ENCODE data around the gene WNK3. TPM values are rescaled to one million over a fixed set of nuclear protein-coding genes. Genes with fewer than 3 reads are reported as not detected.

The WNK3 gene
- total RNA-seq, 1 donor from 2014 or later = 8.4 TPM

GRCh38 chrX:54301516-54301915 lies 56.3 kb downstream of the WNK3 start:
- Histone ChIP-seq H4K20me1 (ENCODE audit: insufficient read depth, low read length) (no peaks in the 10 kb centered on the region), H3K27ac (ENCODE audit: low read depth, low read length) (no peak overlapping the region), H3K9ac (ENCODE audit: low read length) (no peak overlapping the region), H2AFZ (ENCODE audit: low read depth, low read length) (no peak overlapping the region), H3K36me3 (ENCODE audit: insufficient read depth, low read length) (no peaks in the 10 kb centered on the region), H3K27me3 (ENCODE audit: insufficient read depth, low read length) (no peaks in the 10 kb centered on the region), H3K79me2 (ENCODE audit: insufficient read depth, low read length) (no peaks in the 10 kb centered on the region), H3K4me1 (ENCODE audit: insufficient read depth, low read length) (no peaks in the 10 kb centered on the region), H3K4me3 (ENCODE audit: insufficient read depth, low read depth, low read length) (no peak overlapping the region), H3K4me2 (ENCODE audit: low read length) (no peak overlapping the region), H3K9me3 (ENCODE audit: insufficient read depth, low read depth, low read length) (no peaks in the 10 kb centered on the region)
- H3K4me3 Mint-ChIP-seq (ENCODE audit: unreplicated experiment) = no peak overlapping the region
- no peaks in the 10 kb centered on the region for H3K9me3 Mint-ChIP-seq (ENCODE audit: unreplicated experiment)
- no peaks in the 10 kb centered on the region for H3K4me1 Mint-ChIP-seq (ENCODE audit: low read depth, unreplicated experiment)
- no peak for DNase-seq (ENCODE audit: low read depth)
- peak; percentile 70 for FAIRE-seq
- no peaks in the 10 kb centered on the region for H3K27me3 Mint-ChIP-seq (ENCODE audit: low read depth, unreplicated experiment)
- H3K27ac Mint-ChIP-seq (ENCODE audit: unreplicated experiment) = no peak overlapping the region
- no peaks in the 10 kb centered on the region for H3K36me3 Mint-ChIP-seq (ENCODE audit: low read depth, unreplicated experiment)
- TF ChIP-seq EZH2 (IDR thresholded peaks at IDR 0.05; ENCODE audit: insufficient read depth, low read length) = no peak
- no peak for TF ChIP-seq CTCF (IDR thresholded peaks at IDR 0.05; ENCODE audit: insufficient read depth, low read depth, low read length)

GRCh38 chrX:54294306-54294705 lies 63.5 kb downstream of the WNK3 start:
- no peak overlapping the region for H3K27ac Mint-ChIP-seq (ENCODE audit: unreplicated experiment)
- H3K36me3 Mint-ChIP-seq (ENCODE audit: low read depth, unreplicated experiment) = peaks cover 7% of the 10 kb centered on the region
- Histone ChIP-seq H3K79me2 (ENCODE audit: insufficient read depth, low read length) (no peaks in the 10 kb centered on the region), H3K9ac (ENCODE audit: low read length) (no peak overlapping the region), H3K27ac (ENCODE audit: low read depth, low read length) (no peak overlapping the region), H3K36me3 (ENCODE audit: insufficient read depth, low read length) (no peaks in the 10 kb centered on the region), H4K20me1 (ENCODE audit: insufficient read depth, low read length) (no peaks in the 10 kb centered on the region), H3K9me3 (ENCODE audit: insufficient read depth, low read depth, low read length) (no peaks in the 10 kb centered on the region), H2AFZ (ENCODE audit: low read depth, low read length) (no peak overlapping the region), H3K27me3 (ENCODE audit: insufficient read depth, low read length) (no peaks in the 10 kb centered on the region), H3K4me1 (ENCODE audit: insufficient read depth, low read length) (no peaks in the 10 kb centered on the region), H3K4me2 (ENCODE audit: low read length) (no peak overlapping the region), H3K4me3 (ENCODE audit: insufficient read depth, low read depth, low read length) (no peak overlapping the region)
- H3K4me1 Mint-ChIP-seq (ENCODE audit: low read depth, unreplicated experiment) = no peaks in the 10 kb centered on the region
- no peaks in the 10 kb centered on the region for H3K9me3 Mint-ChIP-seq (ENCODE audit: unreplicated experiment)
- H3K27me3 Mint-ChIP-seq (ENCODE audit: low read depth, unreplicated experiment) = no peaks in the 10 kb centered on the region
- no peak overlapping the region for H3K4me3 Mint-ChIP-seq (ENCODE audit: unreplicated experiment)
- TF ChIP-seq CTCF (IDR thresholded peaks at IDR 0.05; ENCODE audit: insufficient read depth, low read depth, low read length) (no peak), EZH2 (IDR thresholded peaks at IDR 0.05; ENCODE audit: insufficient read depth, low read length) (no peak)
- DNase-seq (ENCODE audit: low read depth) (no peak), FAIRE-seq (peak; percentile 77)

GRCh38 chrX:54292755-54293154 lies 65.1 kb downstream of the WNK3 start:
- no peaks in the 10 kb centered on the region for H3K36me3 ChIP-seq (ENCODE audit: insufficient read depth, low read length)
- DNase-seq (ENCODE audit: low read depth) = no peak
- H3K4me3 ChIP-seq (ENCODE audit: insufficient read depth, low read depth, low read length) = no peak overlapping the region
- FAIRE-seq = no peak
- no peak overlapping the region for H2AFZ ChIP-seq (ENCODE audit: low read depth, low read length)
- H3K4me2 ChIP-seq (ENCODE audit: low read length) = no peak overlapping the region
- H3K27ac ChIP-seq (ENCODE audit: low read depth, low read length) = no peak overlapping the region
- Mint-ChIP-seq H3K36me3 (ENCODE audit: low read depth, unreplicated experiment) (peaks cover 7% of the 10 kb centered on the region), H3K27me3 (ENCODE audit: low read depth, unreplicated experiment) (no peaks in the 10 kb centered on the region), H3K9me3 (ENCODE audit: unreplicated experiment) (no peaks in the 10 kb centered on the region), H3K4me3 (ENCODE audit: unreplicated experiment) (no peak overlapping the region), H3K27ac (ENCODE audit: unreplicated experiment) (no peak overlapping the region), H3K4me1 (ENCODE audit: low read depth, unreplicated experiment) (peaks cover 5% of the 10 kb centered on the region)
- TF ChIP-seq CTCF (IDR thresholded peaks at IDR 0.05; ENCODE audit: insufficient read depth, low read depth, low read length) = no peak
- no peak for TF ChIP-seq EZH2 (IDR thresholded peaks at IDR 0.05; ENCODE audit: insufficient read depth, low read length)
- H3K9ac ChIP-seq (ENCODE audit: low read length) = no peak overlapping the region
- H3K27me3 ChIP-seq (ENCODE audit: insufficient read depth, low read length) = no peaks in the 10 kb centered on the region
- no peaks in the 10 kb centered on the region for H3K4me1 ChIP-seq (ENCODE audit: insufficient read depth, low read length)
- no peaks in the 10 kb centered on the region for H4K20me1 ChIP-seq (ENCODE audit: insufficient read depth, low read length)
- H3K79me2 ChIP-seq (ENCODE audit: insufficient read depth, low read length) = no peaks in the 10 kb centered on the region
- no peaks in the 10 kb centered on the region for H3K9me3 ChIP-seq (ENCODE audit: insufficient read depth, low read depth, low read length)
